Retina (tissue), 1 donor: Measurements from ENCODE around the gene ANAPC15.
"Not testable (repeated sequence)": the region's sequence is repeated elsewhere in the genome, so short reads cannot be mapped to it uniquely, and the experiment has no call there.

Experiments used
- DNase-seq: peaks from one replicate; pipeline ENCODE4 v3.0.0-alpha.2; 2016

ANAPC15 gene

GRCh38 chr11:72112143-72112977, at the start of gene ANAPC15:
TSS of gene ANAPC15 (minus strand) at chr11:72112695. CDS start at chr11:72111276, 1,419 bp downstream.
- DNase-seq, result peak; percentile 100

GRCh38 chr11:72160319-72160718, 47.8 kb upstream of the ANAPC15 start:
- DNase-seq, result no peak

- no peak for DNase-seq
Observed at GRCh38 chr11:72157131-72157530, 44.6 kb upstream of the ANAPC15 start.

GRCh38 chr11:72155751-72156150, 43.3 kb upstream of the ANAPC15 start:
- no peak for DNase-seq

- DNase-seq, result no peak
Observed at GRCh38 chr11:72154816-72155215, 42.3 kb upstream of the ANAPC15 start.

GRCh38 chr11:72153874-72154273, 41.4 kb upstream of the ANAPC15 start:
- DNase-seq, result not testable (repeated sequence)

GRCh38 chr11:72150882-72151281, 38.4 kb upstream of the ANAPC15 start:
- no peak for DNase-seq

GRCh38 chr11:72146625-72147024, 34.1 kb upstream of the ANAPC15 start:
- no peak for DNase-seq

GRCh38 chr11:72144807-72145565, 32.5 kb upstream of the ANAPC15 start:
- DNase-seq, result no peak

GRCh38 chr11:72142543-72142942, 30.0 kb upstream of the ANAPC15 start:
- not testable (repeated sequence) for DNase-seq

- not testable (repeated sequence) for DNase-seq
Observed at GRCh38 chr11:72142086-72142485, 29.6 kb upstream of the ANAPC15 start.

- DNase-seq, result no peak
Observed at GRCh38 chr11:72141066-72141465, 28.6 kb upstream of the ANAPC15 start.

GRCh38 chr11:72140661-72141060, 28.2 kb upstream of the ANAPC15 start:
- no peak for DNase-seq

- DNase-seq, result no peak
Observed at GRCh38 chr11:72139500-72139899, 27.0 kb upstream of the ANAPC15 start.

GRCh38 chr11:72138821-72139390, 26.4 kb upstream of the ANAPC15 start:
- DNase-seq, result no peak

- no peak for DNase-seq
Observed at GRCh38 chr11:72136684-72137262, 24.3 kb upstream of the ANAPC15 start.

- DNase-seq, result no peak
Observed at GRCh38 chr11:72135891-72136683, 23.6 kb upstream of the ANAPC15 start.

GRCh38 chr11:72135473-72135872, 23.0 kb upstream of the ANAPC15 start, which contains the start of gene FOLR3:
TSS of gene FOLR3 (plus strand) at chr11:72135725. CDS start at chr11:72135953, 228 bp downstream.
- DNase-seq, result not testable (repeated sequence)

- no peak for DNase-seq
Observed at GRCh38 chr11:72132646-72133045, 20.2 kb upstream of the ANAPC15 start.

- no peak for DNase-seq
Observed at GRCh38 chr11:72129381-72129780, 16.9 kb upstream of the ANAPC15 start.

- DNase-seq, result no peak
Observed at GRCh38 chr11:72127923-72128322, 15.4 kb upstream of the ANAPC15 start.

GRCh38 chr11:72125956-72126355, 13.5 kb upstream of the ANAPC15 start:
- no peak for DNase-seq
